ENCODE measurements around the gene PTGDR. TPM values are rescaled to one million over a fixed set of nuclear protein-coding genes. Genes with fewer than 3 reads are reported as not detected.
A peak's percentile ranks its signal among the peaks of the same experiment; 100 is the strongest.

PTGDR gene
- total RNA-seq, 2 donors from 2014 or later, result 3.8 to 4.5 TPM

DNA sequence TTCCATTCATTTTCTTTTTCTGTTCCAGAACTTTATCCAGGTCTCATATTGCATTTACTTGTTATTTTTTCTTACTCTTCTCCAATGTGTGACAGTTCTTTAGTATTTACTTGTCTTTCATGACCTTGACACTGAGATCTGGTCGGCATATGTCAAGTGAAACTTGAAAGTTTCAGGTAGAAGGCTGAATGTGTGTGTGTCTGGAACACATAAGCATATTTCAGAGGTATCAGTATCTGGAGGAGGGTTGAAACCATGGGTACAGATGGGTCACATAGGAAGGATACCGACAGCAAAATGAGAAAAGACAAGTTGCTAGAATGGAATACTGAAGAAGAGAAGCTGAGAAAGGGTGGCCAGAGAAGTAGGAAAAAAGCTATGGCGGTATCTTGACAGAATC is 22.5 kb upstream of the PTGDR start:
- Mint-ChIP-seq H3K27me3 (no peaks in the 10 kb centered on the region), H3K36me3 (peaks cover 42% of the 10 kb centered on the region), H3K27ac (peak overlapping the region in 1 of 2 donors; percentile 8), H3K9me3 (peaks cover 5% of the 10 kb centered on the region), H3K4me1 (ENCODE audit: low read depth in 2 of 2) (peaks cover 48 to 64% of the 10 kb centered on the region in 2 donors), H3K4me3 (no peak overlapping the region)
- ATAC-seq (no peak), DNase-seq (ENCODE audit: low spot score) (no peak)

DNA sequence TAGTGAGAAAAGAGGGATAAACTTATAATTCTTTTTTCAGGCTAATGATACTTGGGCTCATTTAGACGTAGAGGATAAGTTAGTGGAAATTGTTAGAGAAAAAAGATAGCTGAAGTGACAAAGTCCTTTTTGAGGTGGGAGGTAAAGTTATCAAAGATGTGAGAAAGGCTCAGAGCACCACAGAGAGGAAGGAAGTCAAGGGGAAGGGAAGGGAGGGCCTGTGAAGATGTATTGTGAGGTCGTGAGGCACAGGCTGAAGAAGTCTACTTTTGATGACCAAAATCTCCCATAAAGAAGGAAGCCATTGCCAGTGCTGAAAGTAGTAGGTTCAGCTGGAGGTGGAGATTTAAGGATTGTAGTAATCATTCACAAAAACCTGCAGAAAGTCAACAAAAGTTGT is 19.4 kb upstream of the PTGDR start:
- Mint-ChIP-seq H3K36me3 (peaks cover 54% of the 10 kb centered on the region), H3K4me1 (ENCODE audit: low read depth in 2 of 2) (peaks cover 46 to 51% of the 10 kb centered on the region in 2 donors), H3K27ac (peak overlapping the region; percentile 81 to 90), H3K4me3 (peak overlapping the region; percentile 51), H3K27me3 (no peaks in the 10 kb centered on the region), H3K9me3 (peaks cover 11% of the 10 kb centered on the region)
- peak; percentile 78 to 80 for ATAC-seq
- no peak for DNase-seq (ENCODE audit: low spot score)

DNA sequence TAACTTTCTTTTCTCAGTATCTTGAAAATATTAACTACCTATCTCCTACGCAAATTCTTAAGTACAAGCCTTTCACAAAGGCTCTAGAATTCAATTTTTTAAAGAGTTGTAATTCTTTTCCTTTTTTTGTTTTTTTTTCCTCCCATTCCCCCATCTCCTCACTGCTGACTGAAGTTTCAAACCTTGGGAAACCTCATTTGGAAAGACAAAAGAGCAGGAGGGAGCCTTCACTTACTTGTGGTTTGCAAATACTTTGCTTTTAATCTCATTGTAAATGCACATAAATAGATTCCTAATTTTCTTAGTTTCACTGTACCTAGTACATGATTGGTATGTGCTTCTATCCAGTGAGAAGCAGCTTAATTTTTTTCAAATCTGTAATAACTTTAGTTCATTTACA is 15.8 kb upstream of the PTGDR start:
- peaks cover 11% of the 10 kb centered on the region for H3K9me3 Mint-ChIP-seq
- H3K4me1 Mint-ChIP-seq (ENCODE audit: low read depth in 2 of 2), result peaks cover 44 to 47% of the 10 kb centered on the region in 2 donors
- H3K27me3 Mint-ChIP-seq, result no peaks in the 10 kb centered on the region
- peaks cover 51% of the 10 kb centered on the region for H3K36me3 Mint-ChIP-seq
- no peak overlapping the region for H3K4me3 Mint-ChIP-seq
- ATAC-seq (no peak), DNase-seq (ENCODE audit: low spot score) (no peak)
- no peak overlapping the region for H3K27ac Mint-ChIP-seq

DNA sequence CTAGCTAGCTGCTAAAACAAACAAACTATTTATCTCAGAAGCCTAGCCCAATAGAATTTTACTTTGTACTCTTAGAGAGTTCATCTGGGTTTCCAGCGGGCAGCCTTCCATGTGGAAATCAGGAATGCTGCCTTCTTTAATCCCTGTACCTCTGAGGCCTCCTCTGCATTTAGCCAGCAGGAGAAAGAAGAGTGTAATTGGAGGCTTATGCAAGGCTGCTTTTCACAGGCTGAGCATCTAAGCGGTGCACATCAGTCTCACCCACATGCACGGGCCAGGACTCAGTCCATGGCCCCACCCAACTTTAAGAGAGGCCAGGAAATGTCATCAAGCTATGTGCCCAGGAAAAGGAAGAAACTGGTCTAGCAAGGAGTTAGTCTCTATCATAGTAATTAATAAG is 14.0 kb upstream of the PTGDR start:
- DNase-seq (ENCODE audit: low spot score) (no peak), ATAC-seq (no peak)
- Mint-ChIP-seq H3K4me3 (peak overlapping the region; percentile 53), H3K36me3 (peaks cover 35% of the 10 kb centered on the region), H3K27ac (peak overlapping the region; percentile 57 to 69), H3K27me3 (no peaks in the 10 kb centered on the region), H3K4me1 (ENCODE audit: low read depth in 2 of 2) (peaks cover 28 to 29% of the 10 kb centered on the region in 2 donors), H3K9me3 (peaks cover 8% of the 10 kb centered on the region)

DNA sequence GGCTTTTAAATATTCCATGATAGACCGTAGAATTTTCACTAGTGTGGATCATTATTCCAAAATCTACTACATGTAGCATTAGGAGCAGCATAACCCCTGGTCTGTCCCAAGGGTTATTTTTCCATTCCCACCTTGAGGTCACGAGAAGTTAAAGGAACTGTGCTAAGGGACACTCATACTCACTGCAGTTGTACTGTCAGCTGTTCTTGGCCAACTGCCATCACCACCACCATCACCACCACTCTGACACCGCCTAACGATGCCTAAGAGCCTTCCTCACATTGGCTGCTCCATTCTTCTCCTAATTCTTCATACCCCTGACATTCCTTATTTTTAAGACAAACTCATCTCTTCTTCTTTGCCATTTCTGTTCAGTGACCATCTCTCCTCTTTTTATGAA is 13.4 kb upstream of the PTGDR start:
- H3K36me3 Mint-ChIP-seq, result peaks cover 39% of the 10 kb centered on the region
- ATAC-seq, result no peak
- DNase-seq (ENCODE audit: low spot score), result no peak
- peak overlapping the region in 1 of 2 donors; percentile 2 for H3K27ac Mint-ChIP-seq
- no peaks in the 10 kb centered on the region for H3K27me3 Mint-ChIP-seq
- H3K4me3 Mint-ChIP-seq, result no peak overlapping the region
- H3K4me1 Mint-ChIP-seq (ENCODE audit: low read depth in 2 of 2), result peaks cover 31 to 32% of the 10 kb centered on the region in 2 donors
- H3K9me3 Mint-ChIP-seq, result peaks cover 11% of the 10 kb centered on the region

DNA sequence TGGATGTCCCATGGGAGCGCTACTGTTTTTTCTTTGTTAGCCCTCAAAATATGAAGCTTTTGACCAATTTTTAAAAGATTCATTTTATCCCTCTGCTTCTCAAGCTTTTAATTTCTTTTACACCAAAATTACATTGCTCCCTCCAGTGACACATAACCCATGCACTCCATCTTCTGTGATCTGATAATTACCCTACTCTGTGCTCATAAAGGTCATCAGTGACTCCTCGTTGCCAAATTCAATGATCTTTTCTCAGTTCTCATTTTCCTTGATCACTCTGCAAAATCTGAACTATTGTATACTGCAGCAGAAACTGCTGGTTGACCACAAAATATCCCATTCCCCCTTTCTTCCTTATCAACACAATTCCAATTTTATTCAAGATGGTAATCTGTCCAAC is 8.7 kb upstream of the PTGDR start:
- Mint-ChIP-seq H3K27me3 (no peaks in the 10 kb centered on the region), H3K9me3 (peaks cover 7% of the 10 kb centered on the region), H3K27ac (peak overlapping the region; percentile 3 to 10), H3K4me1 (ENCODE audit: low read depth in 2 of 2) (peaks cover 45 to 49% of the 10 kb centered on the region in 2 donors), H3K36me3 (peaks cover 33% of the 10 kb centered on the region), H3K4me3 (peak overlapping the region; percentile 18)
- ATAC-seq (no peak), DNase-seq (ENCODE audit: low spot score) (no peak)

DNA sequence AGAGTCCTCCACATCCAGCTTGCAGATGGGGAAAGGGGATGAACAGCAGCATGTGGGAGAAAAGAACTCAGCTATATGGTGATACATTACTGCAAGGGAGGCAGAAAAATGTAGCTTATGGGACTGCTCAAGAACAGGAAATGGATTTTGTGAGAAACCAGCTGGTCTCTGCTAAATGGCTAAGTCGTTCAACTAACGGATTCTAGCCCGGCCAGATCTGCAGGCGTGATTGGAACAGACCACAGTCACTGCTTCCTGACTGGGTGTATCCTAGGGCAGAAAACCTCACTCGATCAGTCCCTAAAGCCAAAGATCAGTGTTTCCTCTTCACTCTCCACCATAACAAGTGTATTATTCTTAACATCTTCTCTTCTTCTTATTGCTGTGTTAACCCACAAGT is 8.1 kb upstream of the PTGDR start:
- no peak for DNase-seq (ENCODE audit: low spot score)
- peaks cover 7% of the 10 kb centered on the region for H3K9me3 Mint-ChIP-seq
- peak overlapping the region; percentile 18 for H3K4me3 Mint-ChIP-seq
- H3K36me3 Mint-ChIP-seq, result peaks cover 28% of the 10 kb centered on the region
- H3K27me3 Mint-ChIP-seq, result no peaks in the 10 kb centered on the region
- peak overlapping the region; percentile 3 to 10 for H3K27ac Mint-ChIP-seq
- peaks cover 46 to 49% of the 10 kb centered on the region in 2 donors for H3K4me1 Mint-ChIP-seq (ENCODE audit: low read depth in 2 of 2)
- ATAC-seq, result peak; percentile 32 to 58

DNA sequence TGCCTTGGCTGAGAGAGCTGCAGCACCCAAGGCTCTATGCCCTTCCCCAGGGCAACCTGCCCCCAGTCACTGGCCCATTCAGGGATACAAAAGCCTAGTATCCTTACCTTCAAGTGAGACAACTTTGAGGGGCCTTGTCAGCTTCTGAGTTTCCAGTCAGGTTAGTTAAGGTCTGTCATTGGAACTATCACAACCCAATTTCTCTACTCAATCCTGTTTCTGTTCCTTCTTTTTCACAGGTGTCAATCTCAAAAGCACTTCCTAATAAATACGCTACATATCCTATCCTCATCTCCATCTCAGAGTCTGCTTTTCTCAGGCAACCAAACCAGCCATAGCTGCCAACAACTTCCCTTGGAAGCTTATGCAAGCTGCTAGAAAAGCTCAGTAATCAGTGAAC is 4.9 kb upstream of the PTGDR start:
- ATAC-seq (no peak), DNase-seq (ENCODE audit: low spot score) (no peak)
- no peaks in the 10 kb centered on the region for H3K27me3 Mint-ChIP-seq
- H3K4me1 Mint-ChIP-seq (ENCODE audit: low read depth in 2 of 2), result peaks cover 66 to 70% of the 10 kb centered on the region in 2 donors
- peaks cover 26% of the 10 kb centered on the region for H3K36me3 Mint-ChIP-seq
- peaks cover 4% of the 10 kb centered on the region for H3K9me3 Mint-ChIP-seq
- no peak overlapping the region for H3K27ac Mint-ChIP-seq
- H3K4me3 Mint-ChIP-seq, result no peak overlapping the region

DNA sequence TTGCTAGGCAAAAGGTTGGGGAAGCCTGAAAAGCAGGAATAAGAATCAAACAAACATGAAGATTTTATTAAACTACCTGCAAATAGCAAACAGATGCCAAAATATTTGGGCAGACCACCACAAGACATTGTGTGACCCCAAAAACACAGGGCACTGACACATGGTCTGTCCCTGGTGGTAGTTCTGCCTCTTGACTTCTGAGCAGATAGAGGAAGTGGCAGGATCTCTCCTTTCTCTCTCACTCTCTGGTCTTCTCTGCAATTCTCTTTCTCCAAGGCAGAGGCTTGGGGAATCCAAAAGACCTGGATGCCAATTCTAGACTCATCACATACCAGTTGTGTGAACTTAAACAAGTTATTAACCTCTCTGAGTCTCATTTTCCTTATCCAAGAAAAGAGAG is 4.3 kb upstream of the PTGDR start:
- no peak for ATAC-seq
- peaks cover 70 to 75% of the 10 kb centered on the region in 2 donors for H3K4me1 Mint-ChIP-seq (ENCODE audit: low read depth in 2 of 2)
- no peak overlapping the region for H3K4me3 Mint-ChIP-seq

DNA sequence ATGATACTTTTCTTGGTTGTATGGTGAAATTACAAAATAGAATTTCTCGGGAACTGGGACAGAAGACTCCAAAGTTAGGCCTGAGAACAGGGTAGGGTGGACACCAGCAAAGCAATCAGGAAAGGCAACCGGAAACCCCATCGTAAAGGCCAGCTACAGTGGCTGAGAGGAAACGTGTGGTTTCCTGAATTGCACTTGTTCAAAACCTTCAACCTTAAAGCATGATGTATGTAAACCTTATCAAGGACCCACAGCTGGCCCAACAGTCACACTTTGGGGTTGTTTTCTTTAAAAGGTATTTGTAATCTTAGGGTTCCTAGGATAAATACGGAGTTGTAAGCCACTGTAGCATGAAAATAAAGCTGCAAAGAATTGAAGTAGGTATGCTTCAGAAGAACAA is 2.2 kb upstream of the PTGDR start:
- Mint-ChIP-seq H3K4me1 (ENCODE audit: low read depth in 2 of 2) (peaks cover 69 to 73% of the 10 kb centered on the region in 2 donors), H3K27ac (peak overlapping the region; percentile 78 to 92), H3K27me3 (no peaks in the 10 kb centered on the region), H3K9me3 (no peaks in the 10 kb centered on the region), H3K4me3 (peak overlapping the region; percentile 100), H3K36me3 (peaks cover 25% of the 10 kb centered on the region)
- DNase-seq (ENCODE audit: low spot score), result peak; percentile 68
- peak; percentile 37 to 55 for ATAC-seq

More for the DNA sequence above, 4.3 kb upstream of the PTGDR start:
- Mint-ChIP-seq H3K36me3 (peaks cover 26% of the 10 kb centered on the region), H3K9me3 (peaks cover 4% of the 10 kb centered on the region), H3K27ac (peak overlapping the region; percentile 46 to 80), H3K27me3 (no peaks in the 10 kb centered on the region)
- no peak for DNase-seq (ENCODE audit: low spot score)

DNA sequence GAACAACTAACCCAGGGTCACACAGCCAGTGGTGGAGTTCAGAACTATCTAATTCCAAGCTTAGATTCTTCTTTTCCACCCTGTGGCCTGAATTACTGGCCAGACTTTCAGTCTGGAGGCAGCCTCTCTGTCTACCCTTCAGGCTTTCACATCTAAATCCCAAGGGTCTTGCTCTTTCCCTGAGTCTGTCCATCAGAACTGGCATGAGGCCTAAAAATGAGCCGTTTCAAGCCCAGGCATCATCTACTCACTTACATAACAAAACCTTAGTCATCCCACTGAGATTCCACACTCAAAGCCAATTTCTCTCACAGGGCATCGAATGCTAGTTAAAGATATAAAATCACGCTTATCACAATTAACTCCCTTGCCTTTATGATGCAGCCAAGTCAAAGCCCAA is 1.3 kb upstream of the PTGDR start:
- Mint-ChIP-seq H3K27me3 (no peaks in the 10 kb centered on the region), H3K27ac (peak overlapping the region; percentile 78 to 92), H3K36me3 (peaks cover 17% of the 10 kb centered on the region), H3K9me3 (no peaks in the 10 kb centered on the region), H3K4me3 (peak overlapping the region; percentile 100), H3K4me1 (ENCODE audit: low read depth in 2 of 2) (peaks cover 66 to 71% of the 10 kb centered on the region in 2 donors)
- ATAC-seq (no peak), DNase-seq (ENCODE audit: low spot score) (no peak)

DNA sequence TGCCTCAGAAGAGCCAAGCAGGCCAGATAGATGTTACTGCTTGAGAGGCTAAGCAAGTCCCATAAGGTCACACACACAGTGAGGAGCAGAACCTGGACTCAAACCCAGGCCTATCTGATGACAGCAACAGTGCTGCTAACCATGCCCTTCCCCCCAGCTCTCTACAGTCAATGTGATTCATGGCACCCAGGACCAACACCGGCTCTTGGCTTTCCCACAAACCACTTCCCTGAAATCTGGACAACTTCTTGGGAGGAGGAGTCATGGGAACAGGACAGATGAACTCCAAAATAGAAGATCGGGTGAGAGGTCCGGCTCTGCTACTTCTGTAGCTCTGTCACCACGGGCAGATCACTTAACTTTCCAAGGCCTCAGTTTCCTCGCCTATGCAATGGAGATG is 716 bp upstream of the PTGDR start:
- H3K9me3 Mint-ChIP-seq, result no peaks in the 10 kb centered on the region
- peaks cover 14% of the 10 kb centered on the region for H3K36me3 Mint-ChIP-seq
- peak overlapping the region; percentile 78 to 92 for H3K27ac Mint-ChIP-seq
- H3K4me1 Mint-ChIP-seq (ENCODE audit: low read depth in 2 of 2), result peaks cover 67 to 75% of the 10 kb centered on the region in 2 donors
- DNase-seq (ENCODE audit: low spot score) (peak; percentile 68), ATAC-seq (peak in 1 of 2 donors; percentile 1)
- peak overlapping the region; percentile 100 for H3K4me3 Mint-ChIP-seq
- no peaks in the 10 kb centered on the region for H3K27me3 Mint-ChIP-seq

DNA sequence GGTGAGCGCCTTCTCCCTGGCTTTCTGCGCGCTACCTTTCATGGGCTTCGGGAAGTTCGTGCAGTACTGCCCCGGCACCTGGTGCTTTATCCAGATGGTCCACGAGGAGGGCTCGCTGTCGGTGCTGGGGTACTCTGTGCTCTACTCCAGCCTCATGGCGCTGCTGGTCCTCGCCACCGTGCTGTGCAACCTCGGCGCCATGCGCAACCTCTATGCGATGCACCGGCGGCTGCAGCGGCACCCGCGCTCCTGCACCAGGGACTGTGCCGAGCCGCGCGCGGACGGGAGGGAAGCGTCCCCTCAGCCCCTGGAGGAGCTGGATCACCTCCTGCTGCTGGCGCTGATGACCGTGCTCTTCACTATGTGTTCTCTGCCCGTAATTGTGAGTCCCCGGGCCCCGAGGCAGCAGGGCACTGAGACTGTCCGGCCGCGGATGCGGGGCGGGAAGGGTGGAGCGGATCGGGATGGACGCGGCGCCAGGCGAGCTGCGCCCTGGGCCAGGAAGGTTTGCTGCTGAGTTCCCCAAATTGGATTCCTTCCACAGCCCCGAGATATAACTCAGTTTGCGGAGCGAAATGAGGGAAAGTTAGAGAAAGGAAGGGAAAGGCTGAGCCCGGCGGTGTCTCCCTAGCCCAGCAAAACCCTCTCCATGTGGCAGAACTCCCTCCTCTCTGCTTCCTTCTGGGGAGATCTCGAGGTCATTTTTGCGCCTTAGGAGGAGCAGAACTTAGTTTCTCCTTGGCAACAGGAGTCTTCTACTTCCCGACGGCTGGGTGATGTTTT is 972 bp downstream of the PTGDR start:
- Mint-ChIP-seq H3K9me3 (no peaks in the 10 kb centered on the region), H3K4me1 (ENCODE audit: low read depth in 2 of 2) (peaks cover 74 to 82% of the 10 kb centered on the region in 2 donors), H3K4me3 (peak overlapping the region; percentile 100), H3K27me3 (no peaks in the 10 kb centered on the region), H3K27ac (peak overlapping the region; percentile 92 to 94), H3K36me3 (peaks cover 14% of the 10 kb centered on the region)
- DNase-seq (ENCODE audit: low spot score) (peak; percentile 68), ATAC-seq (peak; percentile 57 to 61)

DNA sequence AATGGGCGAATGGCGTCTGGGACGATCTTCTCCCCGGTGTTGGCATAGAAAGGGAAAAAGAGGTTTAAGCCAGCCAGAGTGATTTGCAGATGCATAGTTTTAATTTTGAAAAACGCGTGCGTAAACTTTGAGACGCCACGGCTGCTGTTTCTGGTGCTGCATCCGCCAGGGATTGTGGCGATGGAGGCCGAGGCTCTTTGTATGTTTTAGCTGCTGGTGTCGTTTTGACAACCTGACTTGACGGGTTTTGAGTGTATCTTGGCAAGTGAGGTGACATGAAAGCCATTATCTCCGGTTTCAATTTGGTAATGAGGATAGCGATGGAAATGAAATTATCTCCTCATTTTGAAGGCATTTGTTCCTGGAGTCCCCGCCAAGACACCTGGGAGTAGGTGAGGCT is 1.6 kb downstream of the PTGDR start:
- Mint-ChIP-seq H3K27ac (peak overlapping the region; percentile 92 to 94), H3K4me3 (peak overlapping the region; percentile 100), H3K4me1 (ENCODE audit: low read depth in 2 of 2) (peaks cover 73 to 82% of the 10 kb centered on the region in 2 donors), H3K9me3 (no peaks in the 10 kb centered on the region), H3K36me3 (peaks cover 14% of the 10 kb centered on the region), H3K27me3 (no peaks in the 10 kb centered on the region)
- ATAC-seq (no peak), DNase-seq (ENCODE audit: low spot score) (no peak)
